Endometrial microvascular endothelial cells (primary cell): ENCODE measurements around the gene CPEB2. TPM values are rescaled to one million over a fixed set of nuclear protein-coding genes. Genes with fewer than 3 reads are reported as not detected.

Source experiments
- in situ Hi-C: cut with HindIII; loops from 2 replicates; pipeline ENCODE4 v1.10.0; 2017; ENCODE audit warnings: low sequenced_read_pairs, low pct_unique_long_range_greater_than_20kb; ENCODE audit errors: inconsistent ontology term
- total RNA-seq: library from RNA; depleted of rRNA; stranded (reverse); fragments of >200 nt; gene quantifications from one replicate; pipeline ENCODE4 v1.2.3, GENCODE V29; 2015; ENCODE audit errors: inconsistent ontology term

Gene CPEB2
- total RNA-seq, 1 donor from 2014 or later = 12.6 TPM

- in situ Hi-C loops = no loop called here
These were observed 4.2 kb downstream of the CPEB2 start for GRCh38 chr4:15006416-15007024.

- in situ Hi-C loops = no loop called here
These were observed 4.9 kb downstream of the CPEB2 start for GRCh38 chr4:15007201-15007600.

GRCh38 chr4:15010038-15010585 is 7.8 kb downstream of the CPEB2 start:
- in situ Hi-C loops = no loop called here

GRCh38 chr4:15011166-15011565 is 8.9 kb downstream of the CPEB2 start:
- in situ Hi-C loops = no loop called here

GRCh38 chr4:15012017-15012788 is 9.9 kb downstream of the CPEB2 start:
- in situ Hi-C loops = no loop called here

- in situ Hi-C loops = no loop called here
These were observed 11.3 kb downstream of the CPEB2 start for GRCh38 chr4:15013585-15013984.

GRCh38 chr4:15015170-15015569 is 12.9 kb downstream of the CPEB2 start:
- in situ Hi-C loops = no loop called here

GRCh38 chr4:15018361-15018760 is 16.1 kb downstream of the CPEB2 start:
- in situ Hi-C loops = no loop called here

GRCh38 chr4:15020502-15021286 is 18.4 kb downstream of the CPEB2 start:
- in situ Hi-C loops = no loop called here

GRCh38 chr4:15021311-15021710 is 19.0 kb downstream of the CPEB2 start:
- in situ Hi-C loops = no loop called here

- in situ Hi-C loops = no loop called here
These were observed 19.7 kb downstream of the CPEB2 start for GRCh38 chr4:15021946-15022345.

GRCh38 chr4:15024386-15024785 is 22.1 kb downstream of the CPEB2 start:
- in situ Hi-C loops = no loop called here

GRCh38 chr4:15025693-15026092 is 23.4 kb downstream of the CPEB2 start:
- in situ Hi-C loops = no loop called here

GRCh38 chr4:15027921-15028435 is 25.7 kb downstream of the CPEB2 start:
- in situ Hi-C loops = no loop called here

- in situ Hi-C loops = no loop called here
These were observed 28.9 kb downstream of the CPEB2 start for GRCh38 chr4:15031197-15031596.

- in situ Hi-C loops = no loop called here
These were observed 29.9 kb downstream of the CPEB2 start for GRCh38 chr4:15031993-15032675.

GRCh38 chr4:15034071-15034764 is 31.9 kb downstream of the CPEB2 start:
- in situ Hi-C loops = no loop called here

- in situ Hi-C loops = no loop called here
These were observed 32.9 kb downstream of the CPEB2 start for GRCh38 chr4:15035159-15035558.
